GM12891 (cell line): Measurements from ENCODE around the gene ITPR1.

ENCODE experiments used
- POLR2A ChIP-seq: IDR thresholded peaks from 2 replicates; pipeline ENCODE4 v1.6.1; 2011; ENCODE audit warnings: low read depth, low read length, control low read depth
- POLR2AphosphoS5 ChIP-seq: IDR thresholded peaks from 2 replicates; pipeline ENCODE4 v1.6.1; 2011; ENCODE audit warnings: low read depth, low read length, control low read depth

GRCh38 chr3:4782095-4782494 lies 288.9 kb downstream of the ITPR1 start:
- TF ChIP-seq POLR2AphosphoS5, result no peak
- TF ChIP-seq POLR2A, result no peak
